Fibroblast of skin of right biceps (primary cell): ENCODE measurements around the gene SENP1.

Experiments used
- DNase-seq: peaks from one replicate; pipeline ENCODE4 v3.0.0-alpha.2; 2013

SENP1 gene

DNA sequence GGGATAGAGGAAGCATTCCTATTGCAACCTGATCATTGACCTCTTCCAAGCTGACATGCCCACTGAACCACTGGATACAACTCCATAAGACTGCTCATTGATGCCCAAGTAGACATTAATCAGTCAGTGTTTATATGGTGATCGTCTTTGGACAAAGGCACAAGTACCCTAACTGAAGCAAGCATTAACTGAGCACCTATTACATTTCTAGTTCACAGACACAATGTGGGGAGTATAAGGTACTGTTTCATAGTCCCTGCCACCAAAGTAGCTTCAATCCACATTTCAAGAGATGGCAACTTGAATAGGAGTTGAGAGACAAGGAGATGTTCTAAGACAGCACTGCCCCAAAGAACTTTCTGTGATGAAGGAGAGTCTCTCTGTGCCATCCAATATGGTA, 90.8 kb downstream of the SENP1 start:
- no peak for DNase-seq

DNA sequence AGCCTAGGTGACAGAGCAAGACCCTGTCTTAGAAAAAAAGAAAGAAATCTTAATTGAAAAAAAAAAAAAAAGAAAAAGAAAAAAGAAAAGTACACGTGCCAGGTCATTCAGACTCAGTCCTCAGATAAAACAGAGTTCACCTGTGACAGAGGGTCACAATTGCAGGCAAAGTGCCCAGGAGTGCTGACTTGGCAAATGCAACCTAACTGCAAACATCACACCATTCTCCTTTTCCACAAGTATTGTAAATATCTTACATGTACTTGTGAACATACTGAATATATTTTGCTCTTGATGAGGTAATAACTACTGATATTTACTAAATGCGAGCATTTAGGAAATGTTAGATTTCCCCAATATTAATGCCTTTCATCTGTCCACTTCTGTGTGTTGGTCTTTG, 92.6 kb downstream of the SENP1 start:
- DNase-seq = no peak

DNA sequence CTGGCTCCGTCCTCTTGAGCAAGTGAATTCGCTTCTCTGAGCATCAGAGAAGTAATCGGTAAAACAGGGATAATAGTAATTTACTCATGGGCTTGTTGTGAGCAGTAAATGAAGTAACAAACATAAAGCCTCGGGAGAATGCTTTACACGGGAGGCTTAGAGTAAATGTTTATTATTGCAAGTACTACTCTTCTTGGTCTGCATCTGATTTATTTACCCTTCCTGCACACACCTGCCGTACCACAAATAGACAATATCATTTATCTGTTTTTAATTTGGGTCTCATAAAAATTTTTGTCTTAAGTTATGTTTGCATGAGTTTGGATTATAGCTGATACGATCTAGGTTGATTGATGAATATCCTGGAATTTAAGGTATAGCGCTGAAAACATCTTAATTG, 93.8 kb downstream of the SENP1 start:
- no peak for DNase-seq

DNA sequence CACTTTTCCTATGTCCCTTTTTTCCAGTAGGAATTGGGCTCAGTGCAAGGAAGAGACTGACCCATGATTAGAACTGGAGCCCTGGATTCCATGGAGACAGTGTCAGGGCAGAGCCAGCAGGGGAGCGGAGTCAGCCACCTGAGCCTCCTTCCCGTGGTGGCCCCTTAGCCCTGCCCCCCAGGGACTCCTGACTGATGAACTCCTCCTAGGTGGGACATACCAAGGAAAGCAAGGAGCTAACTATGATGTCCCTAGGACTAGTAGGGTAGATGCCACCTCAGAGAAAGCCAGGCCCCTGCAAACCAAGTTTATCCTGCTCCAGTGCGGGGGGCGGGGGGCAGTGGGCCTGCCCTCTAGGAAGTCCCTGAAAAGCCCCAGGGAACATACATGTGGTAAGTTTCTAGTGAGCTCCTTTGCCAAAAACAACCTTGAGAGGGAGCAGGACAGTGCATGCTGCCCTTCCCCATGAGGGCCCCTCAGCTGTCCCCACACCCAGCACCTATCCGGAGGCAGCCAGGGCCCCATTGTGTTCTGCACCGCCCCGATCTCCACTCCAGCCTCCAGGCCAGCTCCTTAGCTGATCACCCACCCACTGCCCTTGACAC, 95.4 kb downstream of the SENP1 start:
- no peak for DNase-seq

DNA sequence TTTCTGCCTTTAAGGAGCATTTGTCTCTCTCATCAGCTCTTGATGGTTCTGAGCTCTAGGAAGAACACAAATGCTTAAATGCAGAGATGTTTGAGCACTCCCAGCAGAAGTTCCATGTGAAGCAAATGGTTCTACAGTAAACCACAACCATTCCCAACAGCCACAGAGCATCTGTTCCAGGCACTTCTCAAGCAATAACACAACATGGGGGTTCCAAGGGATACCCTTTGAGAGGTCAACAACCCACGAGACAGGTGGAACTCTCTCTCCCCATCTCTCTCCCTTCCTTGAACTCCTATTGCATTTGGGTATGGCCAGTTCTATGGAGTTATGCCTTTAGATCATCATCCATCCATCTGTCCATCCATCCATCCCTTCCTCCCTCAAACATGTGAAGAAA, 96.4 kb downstream of the SENP1 start:
- no peak for DNase-seq

DNA sequence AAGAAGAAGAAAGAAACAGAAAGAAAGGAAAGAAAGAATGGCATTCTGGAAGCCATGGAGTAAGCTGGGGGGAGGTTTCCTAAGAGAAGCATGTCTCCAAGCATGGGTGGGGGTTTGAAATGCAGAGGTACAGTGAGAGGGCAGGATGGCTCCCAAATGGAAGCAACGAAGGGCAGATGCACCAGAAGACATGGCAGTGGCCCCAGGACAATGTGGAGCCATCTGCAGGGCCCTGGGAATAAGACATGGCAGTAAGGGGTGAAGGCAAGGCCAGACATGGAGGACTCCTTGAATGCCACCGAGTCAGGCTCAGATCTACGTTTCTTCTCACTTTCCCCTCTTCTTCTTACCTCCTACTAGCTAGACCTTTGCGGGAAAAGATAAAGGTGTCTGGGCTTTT, 96.9 kb downstream of the SENP1 start:
- no peak for DNase-seq

DNA sequence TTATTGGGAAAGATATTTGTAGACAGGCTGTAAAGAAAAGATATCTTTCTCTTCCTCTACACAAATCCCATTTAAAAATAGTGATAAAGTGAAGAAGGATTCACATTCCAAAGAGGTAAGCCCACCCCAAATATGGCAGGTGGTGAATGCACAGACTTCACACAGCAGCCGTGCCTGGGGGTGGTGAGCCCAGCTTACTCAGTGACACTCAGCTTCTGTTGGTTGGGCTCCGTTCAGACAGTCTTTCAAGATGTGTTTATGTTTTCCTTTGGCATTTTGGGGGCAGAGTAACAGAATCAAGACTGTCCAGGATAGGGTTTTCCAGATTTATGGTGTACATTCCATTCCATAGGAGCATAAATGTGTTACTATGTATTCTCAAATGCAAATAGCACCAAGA, 97.5 kb downstream of the SENP1 start:
- DNase-seq = no peak

DNA sequence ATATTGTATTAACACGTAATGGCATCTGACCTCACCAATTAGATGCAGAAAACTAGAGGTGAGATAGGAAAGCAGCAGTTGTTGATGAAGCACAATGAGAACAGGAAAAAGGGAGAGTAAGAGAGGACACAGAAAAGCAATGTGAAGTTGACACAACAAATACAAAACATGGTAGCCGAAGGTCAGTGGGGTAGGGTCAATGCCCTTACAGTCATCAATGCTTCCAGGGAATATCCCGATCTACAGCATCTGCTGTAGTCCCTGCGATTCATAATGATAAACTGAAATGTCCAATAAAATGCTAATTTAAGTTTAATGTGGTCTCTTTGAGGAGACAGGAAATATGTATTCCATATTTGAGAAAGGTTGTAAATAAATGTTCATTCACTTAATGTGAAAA, 98.7 kb downstream of the SENP1 start:
- no peak for DNase-seq

DNA sequence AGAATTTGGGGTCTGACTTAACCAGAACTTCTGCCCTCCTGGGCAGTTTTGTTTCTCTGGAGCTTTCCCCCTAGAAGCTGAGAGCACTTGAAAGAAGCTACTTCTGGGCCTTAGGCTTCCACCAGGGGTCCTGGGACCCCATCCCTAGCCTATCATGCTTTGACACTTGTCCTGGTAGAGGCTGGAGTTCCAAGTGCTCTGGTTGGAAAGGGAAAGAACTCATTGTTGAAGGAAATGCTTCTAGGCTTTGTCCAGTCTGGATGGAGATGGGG, 100.2 kb downstream of the SENP1 start:
- no peak for DNase-seq

DNA sequence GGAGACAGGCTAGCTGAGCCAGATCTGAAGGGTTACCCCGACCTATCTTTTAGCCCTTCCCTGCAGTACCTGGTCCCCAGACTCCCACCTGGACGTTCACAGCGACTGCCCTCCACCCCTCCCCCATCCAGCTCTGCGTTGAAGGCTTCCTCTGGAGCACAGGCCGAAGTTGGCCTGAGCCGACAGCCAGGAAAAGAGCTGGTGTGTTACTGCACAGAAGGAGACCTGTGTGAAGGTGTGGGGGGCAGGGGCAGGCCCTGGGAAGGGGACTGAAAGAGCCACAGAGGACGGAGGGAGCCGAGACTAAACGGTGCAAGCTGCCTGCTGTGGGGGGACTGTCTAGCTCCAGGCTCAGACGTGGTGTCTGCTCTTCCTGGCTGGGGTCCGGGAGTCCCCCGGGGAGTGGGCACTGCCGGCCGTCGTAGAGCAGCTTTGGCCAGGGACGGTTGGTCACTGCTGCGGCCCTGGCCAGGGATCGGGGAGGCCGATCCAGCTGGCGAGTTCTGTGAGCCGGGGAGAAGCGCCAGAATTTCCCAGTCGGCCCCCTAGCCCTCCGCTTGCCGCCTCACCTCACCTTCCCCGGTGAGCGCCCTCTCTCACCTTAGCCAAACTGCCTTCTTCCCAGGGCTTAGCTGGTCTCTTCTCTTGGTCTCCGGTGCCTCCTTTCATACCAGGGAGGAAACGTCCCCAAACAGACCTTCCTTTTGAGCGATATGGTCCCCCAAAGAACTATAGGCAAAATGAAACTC, 100.7 kb downstream of the SENP1 start:
- DNase-seq = no peak

DNA sequence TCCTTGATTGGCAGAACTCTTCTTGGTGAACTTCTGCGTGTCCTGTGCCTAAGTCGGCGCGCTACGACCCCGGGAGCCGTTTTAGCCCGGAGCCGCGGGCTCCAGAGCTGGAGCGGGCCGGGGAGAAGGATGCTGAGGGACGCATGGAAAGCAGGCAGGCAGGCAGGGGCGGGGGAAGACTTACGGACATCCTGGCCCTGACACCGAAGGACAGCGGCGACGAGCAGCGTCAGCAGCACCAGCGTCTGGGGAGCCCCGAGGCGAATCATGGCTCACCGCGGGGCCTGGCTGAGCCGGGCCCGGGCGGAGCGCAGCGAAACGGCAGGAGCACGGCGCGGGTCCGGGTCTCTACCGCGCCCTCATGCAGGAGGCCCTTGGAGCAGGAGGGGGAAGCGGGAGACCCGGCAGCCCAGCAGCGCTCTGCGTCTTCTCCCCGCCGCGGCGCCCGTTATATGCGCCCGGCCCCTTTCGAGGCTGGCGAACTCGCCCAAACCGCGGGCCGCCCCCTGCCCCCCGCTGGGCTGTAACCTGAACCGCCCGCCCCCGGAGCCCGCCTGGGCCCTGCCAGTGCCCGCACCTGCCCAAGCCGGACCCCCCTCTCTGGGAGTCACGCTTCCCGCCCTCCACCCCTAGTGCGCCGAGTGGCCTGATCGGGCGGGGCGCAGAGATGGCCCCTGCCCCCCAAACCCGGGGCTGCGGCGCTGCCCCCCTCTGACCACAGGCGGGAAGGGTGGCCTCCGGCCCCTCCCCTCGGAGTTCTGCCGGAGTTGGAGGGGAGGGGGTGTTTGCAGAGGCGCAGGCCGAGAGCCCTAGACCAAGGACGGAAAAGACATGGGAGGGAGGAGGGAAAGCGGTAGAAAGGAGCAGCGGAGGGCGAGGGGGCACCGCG, 101.6 kb downstream of the SENP1 start, which contains the start of gene COL2A1:
Gene COL2A1 (minus strand): TSS at position 424 of the 889 bp plus-strand sequence. CDS start 155 bp downstream, at position 269.
- DNase-seq = peak; percentile 14

DNA sequence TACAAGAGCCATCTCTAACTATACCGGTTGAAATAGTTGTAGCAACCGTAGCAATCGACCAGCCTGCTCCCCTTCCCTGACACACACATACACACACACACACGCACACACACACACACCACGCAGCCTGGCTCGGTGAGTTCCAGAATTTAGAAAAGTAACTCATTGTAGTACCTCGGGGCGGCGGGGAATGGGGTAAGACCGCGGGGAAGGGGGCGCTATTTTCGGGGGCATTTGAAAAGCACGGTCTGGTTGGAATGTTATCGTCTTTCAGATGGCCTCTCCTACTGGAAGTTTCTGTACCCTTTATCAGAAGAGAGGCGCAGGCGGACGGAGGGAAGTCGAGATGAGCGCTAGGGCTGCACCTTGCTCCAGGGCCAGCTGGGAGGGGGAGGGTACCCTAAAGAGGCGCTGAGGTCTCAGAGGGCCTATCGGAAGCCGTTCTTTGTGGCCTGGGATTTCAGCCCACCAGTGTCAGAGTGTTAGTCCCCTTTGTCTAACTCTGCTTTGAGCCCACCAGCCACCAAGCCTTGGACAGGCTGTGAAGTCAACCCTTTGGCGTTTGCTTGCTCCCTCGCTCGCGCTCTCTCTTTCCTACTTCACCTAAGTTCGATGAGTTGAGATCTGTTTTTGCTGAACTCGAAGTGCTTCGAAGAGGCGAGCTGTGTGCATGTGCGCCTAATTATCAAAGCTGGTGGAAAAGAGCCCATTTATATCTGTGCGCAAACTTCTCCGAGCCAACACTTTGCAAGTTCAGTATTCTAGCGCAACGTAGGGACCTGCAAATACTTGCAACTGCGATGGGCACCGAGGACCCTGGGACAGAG, 102.4 kb downstream of the SENP1 start:
- no peak for DNase-seq

DNA sequence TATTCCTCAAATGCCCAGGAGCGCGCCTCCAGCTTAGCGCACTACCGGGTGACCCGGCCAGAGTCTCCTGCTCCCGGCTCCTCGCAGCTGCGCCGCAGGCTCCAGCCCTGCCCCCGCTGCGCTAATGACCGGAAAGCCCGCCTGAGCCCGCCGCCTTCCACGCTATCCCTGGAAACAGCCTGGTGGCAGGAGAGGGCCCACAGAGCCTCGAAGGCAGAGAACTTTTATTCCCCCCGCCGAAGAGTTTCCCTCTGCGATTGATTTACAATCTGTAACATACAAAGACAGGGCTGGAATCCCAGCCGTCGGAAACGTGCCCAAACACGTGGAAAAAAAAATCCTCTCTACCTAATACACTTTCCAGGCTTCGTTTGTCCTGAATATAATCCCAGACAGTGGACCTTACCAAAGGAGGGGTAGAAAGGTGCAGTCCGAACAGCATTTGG, 103.1 kb downstream of the SENP1 start:
- peak; percentile 11 for DNase-seq

DNA sequence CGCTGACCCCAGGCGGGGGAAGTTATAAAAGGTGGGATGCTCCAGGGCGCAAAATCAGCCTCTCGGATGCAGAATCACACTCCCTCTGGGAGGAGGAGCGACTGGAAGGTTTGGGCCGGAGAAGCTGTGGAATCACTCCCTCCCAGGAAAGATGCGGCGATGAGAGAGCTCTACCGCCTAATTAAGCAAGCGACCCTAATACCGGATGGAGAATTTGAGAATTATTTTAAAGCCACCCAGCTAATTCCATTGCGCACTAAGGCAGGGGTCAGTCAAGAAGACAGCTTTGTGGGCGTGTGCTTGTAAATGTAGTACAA, 103.5 kb downstream of the SENP1 start:
- DNase-seq = no peak

DNA sequence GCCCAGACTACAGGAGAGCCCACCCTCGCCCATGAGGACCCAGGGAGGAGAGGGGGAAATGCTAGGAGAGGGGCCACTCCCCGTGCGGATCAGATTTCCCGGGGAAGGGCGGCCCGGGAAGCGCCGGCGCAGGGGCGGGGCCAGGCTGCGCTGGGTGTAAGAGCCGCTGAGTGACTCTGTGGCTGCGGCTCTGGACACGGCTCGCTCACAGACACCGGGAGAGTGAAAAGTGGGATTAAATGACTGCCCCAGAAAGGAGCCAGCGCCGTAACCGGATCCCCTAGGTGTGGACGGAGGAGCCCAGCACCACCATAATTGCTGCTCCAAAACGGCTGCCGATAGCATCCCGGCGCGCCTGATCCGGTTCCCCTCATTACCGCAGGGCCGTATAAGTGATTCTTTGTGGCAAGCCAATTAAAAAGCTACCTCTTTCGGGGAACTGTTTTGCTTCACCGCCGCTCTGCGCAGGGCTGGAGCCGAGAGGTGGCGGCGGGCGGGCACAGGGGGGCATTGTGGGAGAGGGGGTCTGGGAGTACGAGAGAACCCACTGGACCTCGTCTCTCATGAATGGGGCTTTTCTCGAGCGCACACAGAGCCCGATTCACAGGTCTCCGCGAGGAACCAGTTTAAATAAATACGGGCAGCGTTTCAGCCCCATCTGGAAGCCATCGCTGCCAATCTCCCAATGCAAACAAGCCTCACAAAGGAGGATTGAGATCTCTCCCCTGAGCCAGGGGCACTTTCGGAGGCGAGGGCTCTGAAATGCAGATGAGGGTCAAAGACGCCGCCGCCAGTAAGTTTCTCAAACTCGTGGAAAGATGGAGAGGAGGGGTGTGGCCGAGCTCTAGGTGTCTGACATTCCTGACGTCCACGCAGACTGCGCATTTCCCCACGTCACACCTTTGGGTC, 104.1 kb downstream of the SENP1 start:
- peak; percentile 41 for DNase-seq

DNA sequence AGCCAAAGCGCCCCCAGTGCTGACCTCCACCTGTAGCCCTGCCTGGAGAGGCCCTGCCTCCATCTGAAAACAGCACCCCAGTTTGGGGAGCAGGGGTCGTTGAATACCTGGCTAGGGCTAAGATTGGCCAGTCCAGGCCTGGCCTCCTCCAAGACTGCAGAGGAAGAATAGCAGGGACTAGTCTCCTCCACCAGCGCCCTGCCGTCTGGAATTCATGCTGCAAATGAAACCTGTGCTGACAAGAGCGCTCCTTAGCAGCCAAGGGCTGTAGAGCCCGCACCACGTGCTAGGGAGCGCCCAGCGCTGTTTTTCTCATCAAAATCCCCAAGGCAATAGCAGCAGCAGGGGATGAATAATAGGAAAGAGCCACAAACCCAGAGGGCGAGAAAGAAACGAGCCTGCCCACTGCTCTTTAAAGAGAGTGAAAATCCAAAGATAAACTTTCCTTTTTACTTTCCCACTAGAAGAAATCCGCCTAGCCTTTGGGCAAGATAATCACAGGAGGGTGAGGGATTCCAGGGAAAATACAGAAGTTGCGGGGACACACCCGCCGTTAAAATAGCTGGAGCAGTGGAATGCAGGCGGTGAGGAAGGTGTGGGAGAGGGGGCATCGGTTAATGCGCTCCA, 104.9 kb downstream of the SENP1 start:
- DNase-seq = peak; percentile 65

DNA sequence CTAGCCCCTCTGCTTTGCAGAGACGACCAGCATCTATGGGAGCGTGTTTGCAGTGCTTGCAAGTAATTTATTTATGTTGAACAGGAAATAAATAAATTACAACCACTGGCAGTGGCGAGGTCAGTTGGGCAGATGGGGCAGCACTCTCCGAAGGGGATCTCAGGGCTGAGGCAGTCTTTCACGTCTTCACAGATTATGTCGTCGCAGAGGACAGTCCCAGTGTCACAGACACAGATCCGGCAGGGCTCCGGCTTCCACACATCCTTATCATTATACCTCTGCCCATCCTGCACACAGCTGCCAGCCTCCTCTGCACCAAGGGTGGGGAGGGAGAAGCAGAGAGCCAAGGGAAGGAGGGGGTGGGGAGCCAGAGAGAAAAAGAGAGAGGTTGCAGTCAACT, 106.1 kb downstream of the SENP1 start:
- DNase-seq = no peak

DNA sequence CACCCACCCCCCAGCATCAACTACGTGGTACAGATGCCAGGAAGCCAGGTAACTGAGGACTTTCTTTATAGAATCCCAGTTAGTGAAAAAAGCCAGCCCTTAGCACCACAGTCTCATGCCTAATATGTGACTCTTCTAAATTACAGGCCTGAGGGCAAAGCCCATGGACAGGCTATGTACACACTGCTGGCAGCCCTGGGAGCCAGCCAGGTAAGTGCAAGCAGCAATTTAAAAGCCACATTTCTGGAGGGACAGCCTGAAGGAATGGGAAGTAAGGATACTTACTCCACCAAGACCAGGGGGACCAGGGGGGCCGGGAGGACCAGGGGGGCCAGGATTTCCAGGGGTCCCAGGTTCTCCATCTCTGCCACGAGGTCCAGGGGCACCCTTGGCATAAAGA, 108.6 kb downstream of the SENP1 start:
- no peak for DNase-seq

DNA sequence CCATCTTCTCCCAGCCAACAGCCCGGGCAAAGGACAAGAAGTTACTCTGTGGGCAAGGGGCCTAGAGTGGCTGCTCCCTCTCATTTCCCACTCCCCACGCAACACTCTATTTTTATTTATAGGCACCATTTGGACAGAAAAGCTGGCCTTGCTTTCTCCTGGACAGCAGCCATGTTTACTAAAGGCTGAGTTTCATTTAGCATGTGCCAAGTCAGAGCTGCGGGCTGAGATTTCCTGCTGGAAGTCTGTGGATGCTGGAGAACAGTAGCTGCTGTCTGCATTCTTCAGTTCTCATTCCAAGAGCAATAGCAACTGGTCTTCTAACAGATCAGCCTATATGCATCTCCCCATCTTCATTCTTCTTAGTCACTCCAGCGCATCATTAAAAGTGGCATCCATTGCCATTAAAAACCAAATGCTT, 109.9 kb downstream of the SENP1 start:
- DNase-seq = peak; percentile 33

DNA sequence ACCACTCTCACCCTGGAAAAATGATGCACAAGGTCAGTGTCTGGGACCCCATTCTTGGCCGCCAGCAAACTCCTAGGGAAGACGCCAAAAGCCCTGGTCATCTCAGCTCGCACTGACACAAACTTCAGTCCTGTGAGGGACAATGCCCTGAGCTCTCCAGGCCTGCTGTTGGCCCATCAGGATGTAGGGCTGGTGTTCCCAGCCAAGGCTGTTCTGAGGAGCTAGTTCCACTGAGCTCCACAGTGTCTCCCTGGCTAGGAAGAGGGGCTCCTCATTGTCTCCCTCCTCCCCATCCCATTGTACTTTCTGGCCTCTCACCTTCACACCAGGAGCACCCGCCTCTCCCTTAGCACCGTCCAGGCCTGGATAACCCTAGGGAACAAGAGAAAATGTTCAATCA, 112.4 kb downstream of the SENP1 start:
- no peak for DNase-seq
